Upper lobe of left lung (tissue), 6 donors: ENCODE measurements around the gene ZNF662. TPM values are rescaled to one million over a fixed set of nuclear protein-coding genes. Genes with fewer than 3 reads are reported as not detected.

ENCODE experiments used
- ATAC-seq, 2 donors: fragments of 200-7000 bp; cut with Tn5 transposase; one replicate each; pipeline ENCODE4 v1.9.1; 2022; ENCODE audit warnings: mild to moderate bottlenecking in 2 of 2, moderate library complexity in 2 of 2; ENCODE audit not compliant: low FRiP score in 2 of 2
- DNase-seq, 2 donors: peaks; one replicate each; pipeline ENCODE4 v3.0.0-alpha.2; 2019 to 2020
- H3K27ac ChIP-seq, 4 donors: fragments of 200-600 bp; sonication (generic); one replicate each; pipeline ENCODE4 v1.5.1; 2016 to 2019
- H3K27me3 ChIP-seq, 4 donors: fragments of 200-600 bp; sonication (generic); one replicate each; pipeline ENCODE4 v1.5.1; 2017 to 2019
- H3K36me3 ChIP-seq, 4 donors: fragments of 200-600 bp; sonication (generic); one replicate each; pipeline ENCODE4 v1.5.1; 2016 to 2019
- H3K4me1 ChIP-seq, 4 donors: fragments of 200-600 bp; sonication (generic); one replicate each; pipeline ENCODE4 v1.5.1; 2018 to 2019
- H3K4me3 ChIP-seq, 4 donors: fragments of 200-600 bp; sonication (generic); one replicate each; pipeline ENCODE4 v1.5.1; 2017 to 2019; ENCODE audit warnings: mild to moderate bottlenecking in 2 of 4, moderate library complexity in 1 of 4
- H3K9me3 ChIP-seq, 4 donors: fragments of 200-600 bp; sonication (generic); one replicate each; pipeline ENCODE4 v1.5.1; 2018 to 2019
- CTCF ChIP-seq, 6 experiments: fragments of 450-650 bp in 4 of 6; fragments of 200-600 bp in 2 of 6; sonication (generic) in 2 of 6; IDR thresholded peaks; one replicate each; pipeline ENCODE4 v1.5.1; 2016 to 2019; ENCODE audit warnings: antibody characterized with exemption in 6 of 6
- EP300 ChIP-seq, 4 donors: sonication (generic); formaldehyde crosslinking; IDR thresholded peaks; one replicate each; pipeline ENCODE4 v1.5.1; 2017; ENCODE audit warnings: antibody characterized with exemption in 4 of 4, control low read depth in 2 of 4
- POLR2A ChIP-seq, 4 donors: fragments of 450-650 bp; IDR thresholded peaks; one replicate each; pipeline ENCODE4 v1.5.1; 2016 to 2017; ENCODE audit warnings: antibody characterized with exemption in 4 of 4, mild to moderate bottlenecking in 2 of 4
- POLR2AphosphoS5 ChIP-seq, 2 donors: sonication (generic); formaldehyde crosslinking; IDR thresholded peaks; one replicate each; pipeline ENCODE4 v1.5.1; 2017; ENCODE audit warnings: antibody characterized with exemption in 2 of 2
- WGBS, 2 donors: methylation state at CpG; one replicate each; pipeline ENCODE4 v1.1.5; 2017 to 2018; 5-methylcytosine and 5-hydroxymethylcytosine counted together
- total RNA-seq, 6 donors: library from RNA; depleted of rRNA in 4 of 6; stranded (reverse); fragments of >200 nt in 4 of 6; gene quantifications; one replicate each; pipeline versions ENCODE4 v1.1.0 to v1.2.1, GENCODE V29; 2016 to 2021
- donor health status: DM: no; HTN: no; CAD: no; lungs with moderate emphysema.
- donor health status: DM: no; HTN: yes; CAD: no; lungs with severe emphysema.

Gene ZNF662
- total RNA-seq, 6 donors from 2014 or later: 4.1 to 10.5 (median 6.3) TPM

- peak in 1 of 2 donors; percentile 51 for ATAC-seq
Observed at GRCh38 chr3:42936157-42936981, 30.4 kb downstream of the ZNF662 start.

GRCh38 chr3:42937334-42937733 lies 31.4 kb downstream of the ZNF662 start:
- no peak overlapping the region for H3K27ac ChIP-seq
- H3K9me3 ChIP-seq: no peaks in the 10 kb centered on the region
- H3K27me3 ChIP-seq: no peaks in the 10 kb centered on the region
- no peaks in the 10 kb centered on the region for H3K36me3 ChIP-seq
- ATAC-seq (no peak), DNase-seq (no peak)
- no peak for TF ChIP-seq POLR2A (IDR thresholded peaks at IDR 0.05)
- TF ChIP-seq POLR2AphosphoS5 (IDR thresholded peaks at IDR 0.05): no peak
- TF ChIP-seq EP300 (IDR thresholded peaks at IDR 0.05): no peak
- no peak for TF ChIP-seq CTCF (IDR thresholded peaks at IDR 0.05)
- WGBS, 2 donors: 95 to 97% methylated on average over 3 of the region's 3 CpGs
- no peaks in the 10 kb centered on the region for H3K4me1 ChIP-seq
- H3K4me3 ChIP-seq: no peak overlapping the region

More at GRCh38 chr3:42936157-42936981, 30.4 kb downstream of the ZNF662 start:
- 80 to 83% methylated on average over 42 to 43 of the region's 43 CpGs for WGBS, 2 donors
- TF ChIP-seq EP300 (IDR thresholded peaks at IDR 0.05): no peak
- TF ChIP-seq CTCF (IDR thresholded peaks at IDR 0.05): no peak
- TF ChIP-seq POLR2AphosphoS5 (IDR thresholded peaks at IDR 0.05): no peak
- no peak for TF ChIP-seq POLR2A (IDR thresholded peaks at IDR 0.05)
- peak in 1 of 2 donors; percentile 65 for DNase-seq
- H3K27ac ChIP-seq: no peak overlapping the region
- H3K4me1 ChIP-seq: no peaks in the 10 kb centered on the region
- H3K4me3 ChIP-seq: peak overlapping the region in 3 of 4 donors; percentile 18 to 33 (median 33)
- H3K36me3 ChIP-seq: no peaks in the 10 kb centered on the region
- no peaks in the 10 kb centered on the region for H3K9me3 ChIP-seq
- H3K27me3 ChIP-seq: no peaks in the 10 kb centered on the region

- Histone ChIP-seq H3K9me3 (no peaks in the 10 kb centered on the region), H3K4me3 (no peak overlapping the region), H3K4me1 (no peaks in the 10 kb centered on the region), H3K36me3 (no peaks in the 10 kb centered on the region), H3K27me3 (no peaks in the 10 kb centered on the region), H3K27ac (no peak overlapping the region)
- ATAC-seq (no peak), DNase-seq (no peak)
- WGBS, 2 donors: 69 to 76% methylated on average over 1 of the region's 1 CpG
- TF ChIP-seq POLR2AphosphoS5 (IDR thresholded peaks at IDR 0.05) (no peak), EP300 (IDR thresholded peaks at IDR 0.05) (no peak), POLR2A (IDR thresholded peaks at IDR 0.05) (no peak), CTCF (IDR thresholded peaks at IDR 0.05) (no peak)
Observed at GRCh38 chr3:42942693-42943092, 36.8 kb downstream of the ZNF662 start.

GRCh38 chr3:42946050-42946449 lies 40.1 kb downstream of the ZNF662 start:
- Histone ChIP-seq H3K4me1 (no peaks in the 10 kb centered on the region), H3K9me3 (no peaks in the 10 kb centered on the region), H3K36me3 (no peaks in the 10 kb centered on the region), H3K27ac (no peak overlapping the region), H3K27me3 (no peaks in the 10 kb centered on the region), H3K4me3 (no peak overlapping the region)
- TF ChIP-seq POLR2AphosphoS5 (IDR thresholded peaks at IDR 0.05) (no peak), CTCF (IDR thresholded peaks at IDR 0.05) (no peak), POLR2A (IDR thresholded peaks at IDR 0.05) (no peak), EP300 (IDR thresholded peaks at IDR 0.05) (no peak)
- WGBS, 2 donors: 77 to 80% methylated on average over 5 of the region's 5 CpGs
- DNase-seq: no peak
- no peak for ATAC-seq

- no peak for ATAC-seq
- WGBS, 2 donors: 84 to 90% methylated on average over 3 of the region's 3 CpGs
- no peaks in the 10 kb centered on the region for H3K9me3 ChIP-seq
- no peak overlapping the region for H3K4me3 ChIP-seq
- H3K27me3 ChIP-seq: no peaks in the 10 kb centered on the region
- no peaks in the 10 kb centered on the region for H3K4me1 ChIP-seq
- H3K27ac ChIP-seq: no peak overlapping the region
- no peak for DNase-seq
- no peaks in the 10 kb centered on the region for H3K36me3 ChIP-seq
- no peak for TF ChIP-seq EP300 (IDR thresholded peaks at IDR 0.05)
- TF ChIP-seq CTCF (IDR thresholded peaks at IDR 0.05): no peak
- TF ChIP-seq POLR2AphosphoS5 (IDR thresholded peaks at IDR 0.05): no peak
- no peak for TF ChIP-seq POLR2A (IDR thresholded peaks at IDR 0.05)
Observed at GRCh38 chr3:42957573-42957972, 51.6 kb downstream of the ZNF662 start.
